K562 (cell line): ENCODE measurements around the gene MYO9A. TPM values are rescaled to one million over a fixed set of nuclear protein-coding genes. Genes with fewer than 3 reads are reported as not detected.

ENCODE experiments used
- ATAC-seq: fragments of 200-7000 bp; cut with Tn5 transposase; 3 replicates; pipeline ENCODE4 v1.9.1; 2020; ENCODE audit warnings: moderate library complexity
- BruUV-seq: library from RNA; stranded (reverse); fragments of 400-500 nt; replicated peaks from 2 replicates; lab custom pipeline; 2021; lab: Mats Ljungman, UMichigan
- CTCF ChIA-PET: fragments of 300-600 bp; formaldehyde crosslinking; extraction: SDS; loops from one replicate; lab custom pipeline; 2021; ENCODE audit warnings: low intra/inter-chr PET ratio; lab: Yijun Ruan, JAX
- POLR2A ChIA-PET: fragments of 300-600, 350-650 bp; sonication (Branson Sonifier 250); formaldehyde crosslinking; extraction: SDS; loops from one replicate; lab custom pipeline; 2021; ENCODE audit warnings: antibody characterized with exemption, inconsistent platforms; lab: Yijun Ruan, JAX
- DNase-seq, 4 experiments: peaks; one replicate each; pipeline versions ENCODE4 v3.0.0 to v3.0.0-alpha.2; 2011 to 2018; ENCODE audit warnings: low spot score in 3 of 4, mixed read lengths in 3 of 4; ENCODE audit errors: extremely low read depth in 1 of 4
- FAIRE-seq: peaks from 2 replicates; lab custom pipeline; 2011; peaks lifted over from hg19 to GRCh38; lab: Jason Lieb, UNC
- H2AFZ ChIP-seq: 2 replicates; pipeline ENCODE4 v1.6.0; 2011; ENCODE audit warnings: low read depth, low read length, control low read depth, inconsistent platforms
- H3K27ac ChIP-seq: fragments of 200-600 bp; 3 replicates; pipeline ENCODE4 v1.8.0; 2011; ENCODE audit warnings: low read depth, mild to moderate bottlenecking, control low read depth, inconsistent platforms, low read length, moderate library complexity, mixed read lengths; ENCODE audit errors: extremely low read depth
- H3K27me3 ChIP-seq, 2 experiments: fragments of 300-600 bp in 1 of 2; 2 replicates in 1 of 2; 3 replicates in 1 of 2; pipeline versions ENCODE4 v1.6.0 to v1.8.0; 2011; ENCODE audit warnings: inconsistent platforms in 2 of 2, low read length in 2 of 2, mild to moderate bottlenecking in 1 of 2, mixed read lengths in 1 of 2, moderate library complexity in 1 of 2; ENCODE audit not compliant: control insufficient read depth in 2 of 2, insufficient read depth in 2 of 2
- H3K36me3 ChIP-seq: fragments of 300-600 bp; 3 replicates; pipeline ENCODE4 v1.8.0; 2011; ENCODE audit warnings: mild to moderate bottlenecking, low read length, inconsistent platforms; ENCODE audit not compliant: control insufficient read depth, insufficient read depth
- H3K4me1 ChIP-seq, 2 experiments: fragments of 200-600 bp in 1 of 2; replicated peaks in 1 of 2; 2 replicates in 1 of 2; 3 replicates in 1 of 2; pipeline versions ENCODE4 v1.5.1 to v1.8.0; 2011; ENCODE audit warnings: inconsistent platforms in 2 of 2, low read length in 2 of 2, mild to moderate bottlenecking in 1 of 2, mixed read lengths in 1 of 2, moderate library complexity in 1 of 2; ENCODE audit not compliant: control insufficient read depth in 2 of 2, insufficient read depth in 2 of 2
- H3K4me2 ChIP-seq: 2 replicates; pipeline ENCODE4 v1.6.1; 2011; ENCODE audit warnings: low read length, control low read depth, inconsistent platforms, mixed read lengths; ENCODE audit not compliant: insufficient read depth
- H3K4me3 ChIP-seq: fragments of 200-600 bp; sonication (generic), shearing (Covaris generic); 2 replicates; pipeline ENCODE4 v1.5.1; 2016; ENCODE audit warnings: control low read depth, inconsistent platforms
- H3K79me2 ChIP-seq: fragments of 200-600 bp; 3 replicates; pipeline ENCODE4 v1.8.0; 2011; ENCODE audit warnings: low read length, inconsistent platforms; ENCODE audit not compliant: control insufficient read depth, insufficient read depth
- H3K9ac ChIP-seq, 2 experiments: 2 replicates each; pipeline versions ENCODE4 v1.6.0 to v1.6.1; 2011; ENCODE audit warnings: low read depth in 2 of 2, low read length in 2 of 2, control low read depth in 1 of 2, inconsistent platforms in 1 of 2, mild to moderate bottlenecking in 1 of 2, mixed read lengths in 1 of 2; ENCODE audit not compliant: insufficient read depth in 1 of 2
- H3K9me1 ChIP-seq: one replicate; pipeline ENCODE4 v1.6.0; 2011; ENCODE audit warnings: inconsistent platforms, mild to moderate bottlenecking, low read length, moderate library complexity; ENCODE audit not compliant: control insufficient read depth, insufficient read depth
- H3K9me3 ChIP-seq: replicated peaks from 2 replicates; pipeline ENCODE4 v1.5.1; 2011; ENCODE audit warnings: low read depth, low read length, inconsistent platforms; ENCODE audit not compliant: control insufficient read depth, insufficient read depth
- H4K20me1 ChIP-seq: replicated peaks from 2 replicates; pipeline ENCODE4 v1.6.1; 2011; ENCODE audit warnings: low read length, inconsistent platforms, mixed read lengths; ENCODE audit not compliant: control insufficient read depth, insufficient read depth
- EHMT2 ChIP-seq: fragments of 450-650 bp; IDR thresholded peaks from 2 replicates; pipeline ENCODE4 v1.6.1; 2018; ENCODE audit warnings: antibody characterized with exemption
- FOS ChIP-seq: IDR thresholded peaks from 3 replicates; pipeline ENCODE4 v1.6.1; 2011; ENCODE audit not compliant: insufficient read length; ENCODE audit errors: extremely low read depth
- HMGN3 ChIP-seq: IDR thresholded peaks from 2 replicates; pipeline ENCODE4 v1.6.1; 2011; ENCODE audit warnings: borderline replicate concordance, low read depth, mild to moderate bottlenecking, mixed read lengths, low read length; ENCODE audit not compliant: insufficient read length; ENCODE audit errors: extremely low read depth
- HNRNPUL1 ChIP-seq: fragments of 200-400 bp; formaldehyde crosslinking; IDR thresholded peaks from 2 replicates; pipeline ENCODE4 v1.6.1; 2017; ENCODE audit warnings: low read length
- KDM5B ChIP-seq: fragments of 200-600 bp; sonication (generic); IDR thresholded peaks from 2 replicates; pipeline ENCODE4 v1.6.1; 2012; ENCODE audit warnings: low read depth, mild to moderate bottlenecking, moderate library complexity, low read length, control low read depth, inconsistent platforms; ENCODE audit not compliant: insufficient replicate concordance
- NR2C1 ChIP-seq, 2 experiments: fragments of 450-650 bp; IDR thresholded peaks; 2 replicates each; pipeline ENCODE4 v1.6.1; 2017; ENCODE audit warnings: mild to moderate bottlenecking in 2 of 2, antibody characterized with exemption in 1 of 2, inconsistent platforms in 1 of 2, missing compliant biosample characterization in 1 of 2, missing genetic modification characterization in 1 of 2
- POLR2AphosphoS5 ChIP-seq: IDR thresholded peaks from 2 replicates; pipeline ENCODE4 v1.6.1; 2011; ENCODE audit warnings: mild to moderate bottlenecking, low read depth, low read length, moderate library complexity; ENCODE audit not compliant: control insufficient read depth, insufficient read depth
- PRPF4 ChIP-seq: fragments of 200-400 bp; formaldehyde crosslinking; IDR thresholded peaks from one replicate; pipeline ENCODE4 v1.6.1; 2017; ENCODE audit warnings: low read length, low read depth, mild to moderate bottlenecking; ENCODE audit not compliant: insufficient read depth, poor library complexity, severe bottlenecking
- RNF2 ChIP-seq: sonication (generic); IDR thresholded peaks from 2 replicates; pipeline ENCODE4 v1.6.1; 2016
- SP1 ChIP-seq: sonication (generic); formaldehyde crosslinking; IDR thresholded peaks from 2 replicates; pipeline ENCODE4 v1.8.1; 2022; ENCODE audit warnings: mild to moderate bottlenecking, missing genetic modification reagents
- SRSF7 ChIP-seq: fragments of 200-400 bp; formaldehyde crosslinking; optimal IDR thresholded peaks from 2 replicates; pipeline ENCODE3; 2017; ENCODE audit warnings: mild to moderate bottlenecking, low read depth, low read length
- WGBS: fragments of 100-300 bp; shearing (Covaris generic); methylation state at CpG from one replicate; pipeline ENCODE4 v1.1.6; 2016; ENCODE audit warnings: low coverage, mixed read lengths; ENCODE audit not compliant: insufficient coverage; ENCODE audit errors: missing lambda C conversion rate; 5-methylcytosine and 5-hydroxymethylcytosine counted together
- in situ Hi-C: fragments of 300-500 bp; cut with MboI; formaldehyde crosslinking; loops from 4 replicates; pipeline ENCODE4 v1.15.0; 2018; ENCODE audit warnings: inconsistent platforms, mixed read lengths
- intact Hi-C: fragments of 100-400 bp; cut with micrococcal nuclease; formaldehyde crosslinking; loops from 2 replicates; pipeline ENCODE4 v1.14.2; 2022
- polyA plus RNA-seq, 8 experiments: library from polyadenylated mRNA; depleted of rRNA in 4 of 8; stranded (reverse) in 5 of 8; unstranded in 3 of 8; fragments of >200 nt; fragmentation: Nextera tagmentation in 2 of 8; fragmentation: Illumina TruSeq in 1 of 8; extraction: Ambion mirVana in 2 of 8; extraction: Trizol in 1 of 8; gene quantifications; 2 replicates each; pipeline versions ENCODE4 v1.2.1 to v1.2.3, GENCODE V29; 2011 to 2014; ENCODE audit warnings: inconsistent platforms in 1 of 8, missing spikeins in 1 of 8
- total RNA-seq, 7 experiments: library from RNA; depleted of rRNA in 6 of 7; stranded (reverse); fragments of >200 nt in 6 of 7; fragmentation: Illumina TruSeq in 2 of 7; extraction: Trizol in 2 of 7; gene quantifications; 2 replicates each; pipeline versions ENCODE4 v1.2.1 to v1.2.3, GENCODE V29; 2011 to 2021; ENCODE audit warnings: low replicate concordance in 1 of 7
- TF ChIP-seq, protein P1 (sequence below), 2 experiments: IDR thresholded peaks; 2 replicates each; pipeline ENCODE4 v1.6.1; 2011; ENCODE audit warnings: borderline replicate concordance in 1 of 2, control low read depth in 1 of 2, low read depth in 1 of 2, low read length in 1 of 2, mild to moderate bottlenecking in 1 of 2, mixed read lengths in 1 of 2, moderate library complexity in 1 of 2; ENCODE audit not compliant: insufficient read depth in 1 of 2, insufficient read length in 1 of 2, poor library complexity in 1 of 2, severe bottlenecking in 1 of 2; ENCODE audit errors: extremely low read depth in 1 of 2

The MYO9A gene
- total and polyA plus RNA-seq, 9 of the 15 experiments (the other 6 are each of a cell fraction or from before 2014, with no cell fraction given) = 1.9 to 15.4 (median 5.8) TPM

- TF ChIP-seq SRSF7 (no peak), SP1 (CRISPR knock-in tag) (no peak), FOS (no peak), NR2C1 (IDR thresholded peaks at IDR 0.05) (no peak), NR2C1 (tag; IDR thresholded peaks at IDR 0.05) (no peak), RNF2 (peak; percentile 25; the same call in 1 of the 2 replicates)
These were observed 399 bp downstream of the MYO9A start (continued) for GRCh38 chr15:72117486-72118016.

GRCh38 chr15:72116731-72117485, 1.0 kb downstream of the MYO9A start:
- Histone ChIP-seq H3K4me3 (peak overlapping the region; percentile 60), H3K9me1 (no peaks in the 10 kb centered on the region), H3K9ac (peak overlapping the region; percentile 64 to 95), H4K20me1 (no peaks in the 10 kb centered on the region), H3K36me3 (no peaks in the 10 kb centered on the region), H3K27me3 (no peaks in the 10 kb centered on the region), H3K4me1 (peaks cover 5 to 17% of the 10 kb centered on the region in 2 experiments; a peak in 2 of 5 replicates), H3K9me3 (no peaks in the 10 kb centered on the region), H3K79me2 (peaks cover 19% of the 10 kb centered on the region), H3K4me2 (peak overlapping the region; percentile 94), H2AFZ (peak overlapping the region; percentile 91), H3K27ac (peak overlapping the region; percentile 72; the same call in 2 of the 3 replicates)
- peak; percentile 15 for FAIRE-seq
- intact Hi-C loops = no loop called here
- ChIA-PET CTCF (no interaction called here), POLR2A (no interaction called here)
- peak in 3 of 4 experiments; percentile 18 to 44 (median 30) for DNase-seq
- TF ChIP-seq HMGN3 = no peak
- TF ChIP-seq KDM5B = peak; percentile 8
- TF ChIP-seq EHMT2 = 0 out of 2 replicates have a peak, but pooled peaks have one; percentile 8
- TF ChIP-seq, protein P1, sequence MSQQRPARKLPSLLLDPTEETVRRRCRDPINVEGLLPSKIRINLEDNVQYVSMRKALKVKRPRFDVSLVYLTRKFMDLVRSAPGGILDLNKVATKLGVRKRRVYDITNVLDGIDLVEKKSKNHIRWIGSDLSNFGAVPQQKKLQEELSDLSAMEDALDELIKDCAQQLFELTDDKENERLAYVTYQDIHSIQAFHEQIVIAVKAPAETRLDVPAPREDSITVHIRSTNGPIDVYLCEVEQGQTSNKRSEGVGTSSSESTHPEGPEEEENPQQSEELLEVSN (IDR thresholded peaks at IDR 0.05; ENCODE audit: borderline replicate concordance in 1 of 2, extremely low read depth in 1 of 2, insufficient read depth in 1 of 2, insufficient read length in 1 of 2, low read depth in 1 of 2, low read length in 1 of 2, poor library complexity in 1 of 2, severe bottlenecking in 1 of 2) = peak in 1 of 2 experiments; percentile 1
- no peak for TF ChIP-seq HNRNPUL1
- no peak for TF ChIP-seq POLR2AphosphoS5
- TF ChIP-seq PRPF4 = no peak
- BruUV-seq = no TSS peak
- 2% methylated on average over 24 of the region's 24 CpGs for WGBS
- ATAC-seq = peak; percentile 36
- in situ Hi-C loops = no loop called here
